Stomach (tissue), 9 donors: ENCODE measurements around the gene RIMKLA. TPM values are rescaled to one million over a fixed set of nuclear protein-coding genes. Genes with fewer than 3 reads are reported as not detected.

ENCODE experiments used
- DNase-seq, 2 donors: peaks; one replicate each; pipeline versions ENCODE4 v3.0.0 to v3.0.0-alpha.2; 2013 to 2019
- H3K27ac ChIP-seq, 5 donors: fragments of 200-600 bp in 4 of 5; sonication (generic) in 4 of 5; one replicate each; pipeline ENCODE4 v1.5.1; 2013 to 2019; ENCODE audit warnings: mild to moderate bottlenecking in 1 of 5, moderate library complexity in 1 of 5
- H3K27me3 ChIP-seq, 3 donors: fragments of 200-600 bp; sonication (generic); one replicate each; pipeline ENCODE4 v1.5.1; 2017 to 2019; ENCODE audit warnings: mixed run types in 1 of 3
- H3K36me3 ChIP-seq, 4 donors: fragments of 200-600 bp; sonication (generic); 1 replicate in 3 of 4; 2 replicates in 1 of 4; pipeline ENCODE4 v1.5.1; 2016 to 2019
- H3K4me1 ChIP-seq, 4 donors: fragments of 200-600 bp; sonication (generic); one replicate each; pipeline ENCODE4 v1.5.1; 2016 to 2019
- H3K4me3 ChIP-seq, 4 donors: fragments of 200-600 bp; sonication (generic) in 3 of 4; one replicate each; pipeline ENCODE4 v1.5.1; 2016 to 2019; ENCODE audit warnings: mild to moderate bottlenecking in 1 of 4
- H3K9me3 ChIP-seq, 4 donors: fragments of 200-600 bp; sonication (generic); one replicate each; pipeline ENCODE4 v1.5.1; 2016 to 2019
- CTCF ChIP-seq, 7 experiments: fragments of 450-650 bp in 4 of 7; fragments of 200-600 bp in 3 of 7; sonication (generic) in 3 of 7; IDR thresholded peaks; one replicate each; pipeline ENCODE4 v1.5.1; 2016 to 2019; ENCODE audit warnings: antibody characterized with exemption in 7 of 7, control low read depth in 2 of 7, mild to moderate bottlenecking in 1 of 7
- EP300 ChIP-seq: sonication (generic); formaldehyde crosslinking; IDR thresholded peaks from one replicate; pipeline ENCODE4 v1.6.1; 2017; ENCODE audit warnings: antibody characterized with exemption
- POLR2A ChIP-seq, 4 donors: fragments of 450-650 bp; IDR thresholded peaks; one replicate each; pipeline ENCODE4 v1.6.1; 2016; ENCODE audit warnings: antibody characterized with exemption in 4 of 4, control low read depth in 2 of 4, mild to moderate bottlenecking in 1 of 4, moderate library complexity in 1 of 4
- POLR2AphosphoS5 ChIP-seq, 3 donors: sonication (generic); formaldehyde crosslinking; IDR thresholded peaks; one replicate each; pipeline ENCODE4 v1.6.1; 2016; ENCODE audit warnings: antibody characterized with exemption in 3 of 3
- WGBS, 5 donors: extraction: QIAGEN DNeasy Blood & Tissue Kit in 3 of 5; methylation state at CpG; one replicate each; pipeline versions ENCODE4 v1.1.5 to v1.1.7; 2013 to 2018; 5-methylcytosine and 5-hydroxymethylcytosine counted together
- intact Hi-C: fragments of 100-400 bp; cut with DNase I; formaldehyde crosslinking; loops from one replicate; pipeline ENCODE4 v1.15.1; 2023; ENCODE audit warnings: low total_unique reads
- polyA plus RNA-seq, 3 donors: library from polyadenylated mRNA; stranded (reverse); fragments of 200-250 nt; gene quantifications; one replicate each; pipeline ENCODE4 v1.2.3, GENCODE V29; 2013
- total RNA-seq, 5 donors: library from RNA; depleted of rRNA; stranded (reverse); fragments of >200 nt; gene quantifications; one replicate each; pipeline versions ENCODE4 v1.1.0 to v1.2.3, GENCODE V29; 2014 to 2016
- donor health status: healthy with polysubstance abuse.
- donor health status: Bipolar disorder and iron deficiency.
- donor health status: healthy.

The RIMKLA gene
- total and polyA plus RNA-seq, 8 donors, result 0.15 to 12.7 (median 0.56) TPM; not detected in 1

GRCh38 chr1:42340093-42340492 lies 40.5 kb upstream of the RIMKLA start:
- H3K27me3 ChIP-seq, result no peaks in the 10 kb centered on the region
- H3K4me1 ChIP-seq, result peaks cover 6 to 40% (median 24%) of the 10 kb centered on the region in 4 donors
- peak; percentile 51 to 83 for DNase-seq
- no peaks in the 10 kb centered on the region for H3K9me3 ChIP-seq
- H3K27ac ChIP-seq, result peak overlapping the region in 4 of 5 donors; percentile 25 to 58 (median 45)
- H3K4me3 ChIP-seq, result no peak overlapping the region
- no peaks in the 10 kb centered on the region for H3K36me3 ChIP-seq
- TF ChIP-seq POLR2AphosphoS5 (IDR thresholded peaks at IDR 0.05), result peak in 2 of 3 donors; percentile 75 to 86
- TF ChIP-seq CTCF (IDR thresholded peaks at IDR 0.05), result no peak
- intact Hi-C loops, result no loop called here
- WGBS, 5 donors, result 19 to 55% (median 33%) methylated on average over 2 of the region's 2 CpGs

GRCh38 chr1:42340901-42341300 lies 39.7 kb upstream of the RIMKLA start:
- Histone ChIP-seq H3K36me3 (no peaks in the 10 kb centered on the region), H3K4me3 (no peak overlapping the region), H3K9me3 (no peaks in the 10 kb centered on the region), H3K4me1 (peaks cover 6 to 36% (median 23%) of the 10 kb centered on the region in 4 donors), H3K27ac (peak overlapping the region; percentile 25 to 77 (median 48)), H3K27me3 (no peaks in the 10 kb centered on the region)
- DNase-seq, result peak in 1 of 2 donors; percentile 17
- TF ChIP-seq POLR2A (IDR thresholded peaks at IDR 0.05), result no peak
- no peak for TF ChIP-seq POLR2AphosphoS5 (IDR thresholded peaks at IDR 0.05)
- TF ChIP-seq CTCF (IDR thresholded peaks at IDR 0.05), result no peak
- TF ChIP-seq EP300, result no peak
- WGBS, 5 donors, result 50 to 80% (median 67%) methylated on average over 1 of the region's 1 CpG
- intact Hi-C loops, result no loop called here

GRCh38 chr1:42343049-42343448 lies 37.5 kb upstream of the RIMKLA start:
- no peak overlapping the region for H3K4me3 ChIP-seq
- no peak for DNase-seq
- H3K9me3 ChIP-seq, result no peaks in the 10 kb centered on the region
- H3K4me1 ChIP-seq, result peaks cover 0 to 21% (median 12%) of the 10 kb centered on the region in 4 donors
- H3K27ac ChIP-seq, result no peak overlapping the region
- no peaks in the 10 kb centered on the region for H3K27me3 ChIP-seq
- intact Hi-C loops, result no loop called here
- WGBS, 5 donors, result 74 to 87% (median 83%) methylated on average over 5 of the region's 5 CpGs
- H3K36me3 ChIP-seq, result no peaks in the 10 kb centered on the region
- TF ChIP-seq POLR2A (IDR thresholded peaks at IDR 0.05), result no peak
- no peak for TF ChIP-seq EP300

GRCh38 chr1:42348498-42348897 lies 32.1 kb upstream of the RIMKLA start:
- Histone ChIP-seq H3K4me3 (no peak overlapping the region), H3K4me1 (no peaks in the 10 kb centered on the region), H3K27me3 (no peaks in the 10 kb centered on the region), H3K36me3 (no peaks in the 10 kb centered on the region), H3K27ac (no peak overlapping the region), H3K9me3 (no peaks in the 10 kb centered on the region)
- intact Hi-C loops, result no loop called here
- no peak for DNase-seq
- TF ChIP-seq POLR2A (IDR thresholded peaks at IDR 0.05) (no peak), POLR2AphosphoS5 (IDR thresholded peaks at IDR 0.05) (no peak), CTCF (IDR thresholded peaks at IDR 0.05) (no peak), EP300 (no peak)

GRCh38 chr1:42350086-42350485 lies 30.5 kb upstream of the RIMKLA start:
- Histone ChIP-seq H3K4me1 (no peaks in the 10 kb centered on the region), H3K9me3 (no peaks in the 10 kb centered on the region), H3K4me3 (no peak overlapping the region), H3K36me3 (no peaks in the 10 kb centered on the region), H3K27me3 (no peaks in the 10 kb centered on the region), H3K27ac (no peak overlapping the region)
- TF ChIP-seq POLR2A (IDR thresholded peaks at IDR 0.05) (no peak), POLR2AphosphoS5 (IDR thresholded peaks at IDR 0.05) (no peak), EP300 (no peak), CTCF (IDR thresholded peaks at IDR 0.05) (no peak)
- DNase-seq, result no peak
- intact Hi-C loops, result no loop called here
- WGBS, 5 donors, result 3 to 22% (median 11%) methylated on average over 1 of the region's 1 CpG
